ENCODE measurements around the gene NME1.

NME1 gene

GRCh38 chr17:51203838-51204237 lies 50.5 kb downstream of the NME1 start:
- Mint-ChIP-seq H3K36me3 (peaks cover 12% of the 10 kb centered on the region), H3K4me1 (peaks cover 4% of the 10 kb centered on the region), H3K27me3 (no peaks in the 10 kb centered on the region), H3K27ac (no peak overlapping the region), H3K4me3 (no peak overlapping the region), H3K9me3 (no peaks in the 10 kb centered on the region)
